SK-N-MC (cell line): Measurements from ENCODE around the gene GPR89B.
"Not testable (repeated sequence)": the region's sequence is repeated elsewhere in the genome, so short reads cannot be mapped to it uniquely, and the experiment has no call there.

ENCODE experiments used
- EZH2 ChIP-seq: fragments of 200-600 bp; sonication (generic); IDR thresholded peaks from one replicate; pipeline ENCODE4 v1.6.1; 2017; ENCODE audit warnings: antibody characterized with exemption
- FOXP2 ChIP-seq: optimal IDR thresholded peaks from 2 replicates; pipeline ENCODE3; 2011; ENCODE audit warnings: mild to moderate bottlenecking, moderate library complexity; ENCODE audit not compliant: insufficient read depth; ENCODE audit errors: extremely low read length, control extremely low read depth
- POLR2AphosphoS5 ChIP-seq: IDR thresholded peaks from 2 replicates; pipeline ENCODE4 v1.6.1; 2012; ENCODE audit warnings: mild to moderate bottlenecking, low read depth, low read length, borderline replicate concordance

- TF ChIP-seq EZH2, POLR2AphosphoS5, FOXP2: not testable (repeated sequence)
Observed at GRCh38 chr1:147940456-147940855, 12.2 kb downstream of the GPR89B start.
